ENCODE results near the gene TBL1XR1.
"Not testable (repeated sequence)": the region's sequence is repeated elsewhere in the genome, so short reads cannot be mapped to it uniquely, and the experiment has no call there.

Gene TBL1XR1

GRCh38 chr3:177150218-177150916 lies 46.9 kb downstream of the TBL1XR1 start:
- no peak for DNase-seq
- TF ChIP-seq GATA1 (IDR thresholded peaks at IDR 0.05; ENCODE audit: low read depth, low read length) (no peak), POLR2A (IDR thresholded peaks at IDR 0.05; ENCODE audit: low read length) (no peak)

GRCh38 chr3:177149106-177149505 lies 48.2 kb downstream of the TBL1XR1 start:
- DNase-seq: no peak
- TF ChIP-seq GATA1 (IDR thresholded peaks at IDR 0.05; ENCODE audit: low read depth, low read length) (no peak), POLR2A (IDR thresholded peaks at IDR 0.05; ENCODE audit: low read length) (no peak)

- peak; percentile 22 to 36 for DNase-seq
Measured at GRCh38 chr3:177147790-177148189, 49.5 kb downstream of the TBL1XR1 start.

GRCh38 chr3:177146646-177147045 lies 50.6 kb downstream of the TBL1XR1 start:
- no peak for DNase-seq
- no peak for TF ChIP-seq POLR2A (IDR thresholded peaks at IDR 0.05; ENCODE audit: low read length)
- TF ChIP-seq GATA1 (IDR thresholded peaks at IDR 0.05; ENCODE audit: low read depth, low read length): no peak

More at GRCh38 chr3:177147790-177148189, 49.5 kb downstream of the TBL1XR1 start:
- TF ChIP-seq GATA1 (IDR thresholded peaks at IDR 0.05; ENCODE audit: low read depth, low read length): no peak

GRCh38 chr3:177145954-177146353 lies 51.3 kb downstream of the TBL1XR1 start:
- peak; percentile 42 to 75 for DNase-seq
- TF ChIP-seq GATA1 (IDR thresholded peaks at IDR 0.05; ENCODE audit: low read depth, low read length) (no peak), POLR2A (IDR thresholded peaks at IDR 0.05; ENCODE audit: low read length) (no peak)

- TF ChIP-seq GATA1 (IDR thresholded peaks at IDR 0.05; ENCODE audit: low read depth, low read length): no peak
- TF ChIP-seq POLR2A (IDR thresholded peaks at IDR 0.05; ENCODE audit: low read length): no peak
- no peak for DNase-seq
Measured at GRCh38 chr3:177145381-177145780, 51.9 kb downstream of the TBL1XR1 start.

- no peak for TF ChIP-seq POLR2A (IDR thresholded peaks at IDR 0.05; ENCODE audit: low read length)
- no peak for TF ChIP-seq GATA1 (IDR thresholded peaks at IDR 0.05; ENCODE audit: low read depth, low read length)
- no peak for DNase-seq
Measured at GRCh38 chr3:177144922-177145321, 52.4 kb downstream of the TBL1XR1 start.

- TF ChIP-seq POLR2A (IDR thresholded peaks at IDR 0.05; ENCODE audit: low read length): no peak
- no peak for TF ChIP-seq GATA1 (IDR thresholded peaks at IDR 0.05; ENCODE audit: low read depth, low read length)
- peak in 1 of 2 experiments; percentile 10 for DNase-seq
Measured at GRCh38 chr3:177141899-177142646, 55.2 kb downstream of the TBL1XR1 start.

- DNase-seq: no peak
- TF ChIP-seq POLR2A (IDR thresholded peaks at IDR 0.05; ENCODE audit: low read length) (no peak), GATA1 (IDR thresholded peaks at IDR 0.05; ENCODE audit: low read depth, low read length) (no peak)
Measured at GRCh38 chr3:177141471-177141870, 55.8 kb downstream of the TBL1XR1 start.

- DNase-seq: not testable (repeated sequence)
Measured at GRCh38 chr3:177139220-177139619, 58.1 kb downstream of the TBL1XR1 start.

- no peak for TF ChIP-seq POLR2A (IDR thresholded peaks at IDR 0.05; ENCODE audit: low read length)
- TF ChIP-seq GATA1 (IDR thresholded peaks at IDR 0.05; ENCODE audit: low read depth, low read length): no peak
- DNase-seq: no peak
Measured at GRCh38 chr3:177137774-177138705, 59.2 kb downstream of the TBL1XR1 start.

GRCh38 chr3:177136741-177137140 lies 60.5 kb downstream of the TBL1XR1 start:
- TF ChIP-seq GATA1 (IDR thresholded peaks at IDR 0.05; ENCODE audit: low read depth, low read length) (no peak), POLR2A (IDR thresholded peaks at IDR 0.05; ENCODE audit: low read length) (no peak)
- DNase-seq: no peak

GRCh38 chr3:177135841-177136492 lies 61.3 kb downstream of the TBL1XR1 start:
- no peak for DNase-seq
- TF ChIP-seq GATA1 (IDR thresholded peaks at IDR 0.05; ENCODE audit: low read depth, low read length) (no peak), POLR2A (IDR thresholded peaks at IDR 0.05; ENCODE audit: low read length) (no peak)
